Mesangial cell (primary cell): Measurements from ENCODE around the gene FRMD7. TPM values are rescaled to one million over a fixed set of nuclear protein-coding genes. Genes with fewer than 3 reads are reported as not detected.

Source experiments
- total RNA-seq: library from RNA; depleted of rRNA; stranded (reverse); fragments of >200 nt; gene quantifications from 2 replicates; pipeline ENCODE4 v1.2.3, GENCODE V29; 2015

FRMD7 gene
- not detected in 2 replicates for total RNA-seq

DNA sequence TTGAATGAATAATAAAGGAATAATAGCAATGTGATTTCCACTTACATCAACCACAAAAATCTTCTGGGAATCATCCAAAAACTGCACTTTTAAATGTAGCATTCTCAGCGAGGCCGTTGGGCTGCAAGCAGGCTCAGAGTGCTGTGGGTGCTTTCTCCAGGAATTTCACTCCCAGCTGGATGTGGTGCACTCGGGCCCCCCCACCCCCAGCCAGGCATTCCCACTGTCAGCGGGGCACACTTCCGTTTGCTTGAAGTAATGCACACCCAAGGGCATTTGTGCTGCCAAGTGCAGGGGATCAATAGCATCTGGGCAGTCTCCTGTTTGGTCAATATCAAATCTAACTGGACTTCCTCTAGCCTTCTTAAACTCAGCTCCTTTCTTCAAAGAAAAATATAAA lies at the start of gene FRMD7:
Gene FRMD7, minus strand, starts transcription at position 278 of the 400 bp plus-strand sequence. Its CDS starts 176 bp downstream, at position 102.

Other genes with a start within 250 kb of the FRMD7 start
- 4.8 and 9.3 TPM in 2 replicates for gene STK26, start 104.7 kb downstream of the FRMD7 start, total RNA-seq
- gene RAP2C, start 91.4 kb upstream of the FRMD7 start, total RNA-seq: 12.7 and 15.0 TPM in 2 replicates